Left renal pelvis (tissue), 4 donors: ENCODE data around the gene VAMP3. TPM values are rescaled to one million over a fixed set of nuclear protein-coding genes. Genes with fewer than 3 reads are reported as not detected.

Source experiments
- DNase-seq, 4 donors: peaks; one replicate each; pipeline ENCODE4 v3.0.0-alpha.2; 2013; ENCODE audit warnings: low read depth in 4 of 4, low spot score in 3 of 4
- polyA plus RNA-seq, 4 donors: library from polyadenylated mRNA; unstranded; fragments of 120-200 nt; gene quantifications; one replicate each; pipeline ENCODE4 v1.2.1, GENCODE V29; 2013; ENCODE audit not compliant: insufficient read length in 4 of 4

The VAMP3 gene
- polyA plus RNA-seq, 4 donors: 100 to 116 (median 104) TPM

DNA sequence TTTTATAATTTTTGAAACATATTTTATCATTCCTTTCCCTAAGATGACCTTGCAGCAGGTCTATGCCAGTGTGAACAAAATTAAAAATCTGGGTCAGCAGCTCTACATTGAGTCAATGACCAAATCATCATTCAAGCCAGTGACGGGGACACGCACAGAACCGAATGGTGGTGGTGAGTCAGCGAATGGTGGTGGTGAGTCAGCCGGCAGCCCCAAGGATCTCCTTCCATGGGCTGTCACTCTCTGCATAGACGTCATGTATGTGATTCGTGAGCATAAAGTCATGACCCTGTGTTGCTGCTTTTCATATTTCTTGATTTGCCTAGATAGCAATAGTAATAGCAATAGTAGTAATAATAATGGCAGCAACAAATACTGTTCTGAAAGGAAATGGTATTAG is 39.3 kb downstream of the VAMP3 start:
- DNase-seq: no peak

- DNase-seq: no peak
Observed at GRCh38 chr1:7811476-7811875, 40.4 kb downstream of the VAMP3 start.

GRCh38 chr1:7813677-7814373 is 42.7 kb downstream of the VAMP3 start:
- DNase-seq: no peak

DNA sequence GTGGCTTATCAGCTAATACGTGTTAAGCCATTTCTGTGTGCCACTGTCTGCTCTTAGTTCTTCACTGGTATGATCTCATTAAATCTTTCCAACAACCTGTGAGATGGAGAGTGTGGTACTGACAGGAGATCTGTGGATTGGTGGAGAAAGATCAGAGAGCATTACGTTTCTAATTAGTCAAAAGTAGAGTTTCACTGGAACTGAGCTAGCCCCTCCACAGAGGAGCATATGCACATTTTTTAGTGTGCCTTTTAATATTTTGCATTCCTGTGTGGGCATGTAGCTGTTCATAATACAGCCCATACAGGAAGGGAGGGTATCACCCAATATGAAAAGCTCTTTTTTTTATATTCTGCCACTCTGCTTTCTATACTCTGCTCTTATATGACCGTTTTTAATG is 50.2 kb downstream of the VAMP3 start:
- no peak for DNase-seq

DNA sequence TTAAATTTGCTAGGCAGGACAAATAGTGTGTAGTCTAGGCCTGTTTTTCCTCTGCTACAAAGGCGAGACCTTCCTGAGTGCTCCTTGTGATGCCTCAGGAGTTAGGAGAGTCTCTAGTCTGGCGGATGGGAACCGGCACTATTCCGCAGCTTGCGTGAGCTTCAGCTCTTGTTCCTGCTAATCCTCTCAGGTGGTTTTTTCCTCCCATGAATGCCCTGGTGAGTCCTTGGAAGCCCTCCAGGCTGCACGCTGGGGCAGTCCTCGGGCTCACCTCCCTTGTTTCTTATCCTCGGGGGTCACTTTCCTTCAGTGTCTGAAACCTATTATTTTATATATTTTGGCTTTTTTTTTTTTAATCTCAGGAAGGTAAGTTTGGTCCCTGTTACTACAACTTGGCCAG is 53.6 kb downstream of the VAMP3 start:
- DNase-seq: no peak

DNA sequence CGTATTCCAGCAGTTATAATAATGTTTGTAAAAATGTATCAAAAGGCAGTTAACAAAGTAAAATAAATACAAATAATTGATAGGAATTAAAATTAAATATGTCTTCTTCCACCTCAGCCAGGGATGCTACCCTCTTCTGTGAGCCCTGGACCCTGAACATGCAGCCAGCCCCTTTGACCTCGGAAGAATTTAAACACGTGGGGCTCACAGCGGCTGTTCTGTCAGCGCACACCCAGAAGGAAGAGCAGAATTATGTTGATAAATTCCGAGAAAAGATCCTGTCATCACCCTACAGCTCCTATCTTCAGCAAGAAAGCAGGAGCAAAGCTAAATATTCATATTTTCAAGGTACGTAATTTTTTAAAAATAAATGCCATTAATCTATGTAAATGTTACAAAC is 55.3 kb downstream of the VAMP3 start:
- DNase-seq: no peak

DNA sequence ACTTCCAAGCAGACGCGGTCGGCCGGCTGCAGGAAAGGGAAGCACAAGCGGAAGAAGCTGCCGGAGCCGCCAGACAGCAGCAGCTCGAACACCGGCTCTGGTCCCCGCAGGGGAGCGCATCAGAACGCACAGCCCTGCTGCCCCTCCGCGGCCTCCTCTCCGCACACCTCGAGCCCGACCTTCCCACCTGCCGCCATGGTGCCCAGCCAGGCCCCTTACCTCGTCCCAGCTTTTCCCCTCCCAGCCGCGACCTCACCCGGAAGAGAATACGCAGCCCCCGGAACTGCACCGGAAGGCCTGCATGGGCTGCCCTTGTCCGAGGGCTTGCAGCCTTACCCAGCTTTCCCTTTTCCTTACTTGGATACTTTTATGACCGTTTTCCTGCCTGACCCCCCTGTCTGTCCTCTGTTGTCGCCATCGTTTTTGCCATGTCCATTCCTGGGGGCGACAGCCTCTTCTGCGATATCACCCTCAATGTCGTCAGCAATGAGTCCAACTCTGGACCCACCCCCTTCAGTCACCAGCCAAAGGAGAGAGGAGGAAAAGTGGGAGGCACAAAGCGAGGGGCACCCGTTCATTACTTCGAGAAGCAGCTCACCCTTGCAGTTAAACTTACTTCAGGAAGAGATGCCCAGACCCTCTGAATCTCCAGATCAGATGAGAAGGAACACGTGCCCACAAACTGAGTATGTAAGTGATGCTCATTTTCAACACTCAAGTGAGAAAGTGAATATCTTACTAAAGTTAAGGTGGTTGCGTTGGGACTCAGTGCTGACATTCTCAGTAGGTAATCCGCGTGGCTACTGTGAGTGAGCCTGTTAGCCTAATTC is 56.2 kb downstream of the VAMP3 start:
- no peak for DNase-seq

Other genes starting within 250 kb of the VAMP3 start
- 10 to 100 TPM; 13.0 to 22.5 (median 13.9) TPM for gene PER3, start 13.0 kb downstream of the VAMP3 start, polyA plus RNA-seq
- under 1 TPM in 1 of 4 donors, not detected in 3; 0.24 TPM for gene UTS2, start 81.8 kb downstream of the VAMP3 start, polyA plus RNA-seq
- gene TNFRSF9, start 169.5 kb downstream of the VAMP3 start, polyA plus RNA-seq: under 1 TPM; 0.07 to 0.17 (median 0.11) TPM
- gene PARK7, start 190.4 kb downstream of the VAMP3 start, polyA plus RNA-seq: 100 to 1,000 TPM; 267 to 365 (median 318) TPM